Gastrocnemius medialis (tissue), 4 donors: Measurements from ENCODE around the gene ME2. TPM values are rescaled to one million over a fixed set of nuclear protein-coding genes. Genes with fewer than 3 reads are reported as not detected.
"Not testable (repeated sequence)": the region's sequence is repeated elsewhere in the genome, so short reads cannot be mapped to it uniquely, and the experiment has no call there.

Experiments used
- ATAC-seq, 2 donors: fragments of 150-250 bp; one replicate each; pipeline ENCODE4 v1.9.1; 2016
- DNase-seq, 2 donors: peaks; one replicate each; pipeline ENCODE4 v3.0.0-alpha.2; 2019
- H3K27ac ChIP-seq, 4 donors: fragments of 200-600 bp; sonication (generic); 1 replicate in 1 of 4; 2 replicates in 3 of 4; pipeline ENCODE4 v1.5.1; 2016 to 2018; ENCODE audit warnings: mild to moderate bottlenecking in 2 of 4, moderate library complexity in 1 of 4
- H3K27me3 ChIP-seq, 3 donors: fragments of 200-600 bp; sonication (generic) in 2 of 3; 1 replicate in 1 of 3; 2 replicates in 2 of 3; pipeline versions ENCODE4 v1.5.1 to v1.6.0; 2016 to 2019; ENCODE audit warnings: mild to moderate bottlenecking in 1 of 3, moderate library complexity in 1 of 3
- H3K36me3 ChIP-seq, 2 donors: fragments of 200-600 bp; sonication (generic) in 1 of 2; one replicate each; pipeline ENCODE4 v1.5.1; 2017 to 2018
- H3K4me1 ChIP-seq, 2 donors: fragments of 200-600 bp; sonication (generic) in 1 of 2; one replicate each; pipeline ENCODE4 v1.5.1; 2016 to 2017; ENCODE audit warnings: mild to moderate bottlenecking in 2 of 2
- H3K4me3 ChIP-seq, 4 donors: fragments of 200-600 bp; sonication (generic) in 3 of 4; 1 replicate in 1 of 4; 2 replicates in 3 of 4; pipeline ENCODE4 v1.5.1; 2016 to 2019; ENCODE audit warnings: mild to moderate bottlenecking in 2 of 4
- H3K9me3 ChIP-seq, 3 donors: fragments of 200-600 bp; sonication (generic) in 2 of 3; 1 replicate in 1 of 3; 2 replicates in 2 of 3; pipeline ENCODE4 v1.5.1; 2016 to 2019
- POLR2A ChIP-seq, 2 donors: fragments of 450-650 bp; IDR thresholded peaks; one replicate each; pipeline ENCODE4 v1.6.1; 2017; ENCODE audit warnings: antibody characterized with exemption in 2 of 2, mild to moderate bottlenecking in 2 of 2, moderate library complexity in 2 of 2
- in situ Hi-C, 4 donors: fragments of 200-750 bp; cut with MboI; loops; one replicate each; pipeline versions ENCODE4 v1.15.0 to v1.8.0; 2017; ENCODE audit warnings: low sequenced_read_pairs in 4 of 4
- intact Hi-C: fragments of 100-400 bp; cut with DNase I; formaldehyde crosslinking; loops from one replicate; pipeline ENCODE4 v1.15.1; 2023; ENCODE audit warnings: low total_unique reads
- total RNA-seq, 4 donors: library from RNA; depleted of rRNA; stranded (reverse); fragments of >200 nt; gene quantifications; one replicate each; pipeline versions ENCODE4 v1.1.0 to v1.2.3, GENCODE V29; 2016
- TF ChIP-seq, protein P1 (sequence below), 5 experiments: fragments of 450-650 bp in 3 of 5; fragments of 200-600 bp in 2 of 5; sonication (generic) in 2 of 5; IDR thresholded peaks in 4 of 5; conservative IDR thresholded peaks in 1 of 5; 1 replicate in 4 of 5; 2 replicates in 1 of 5; pipeline ENCODE4 v1.5.1; 2016 to 2019; ENCODE audit warnings: antibody characterized with exemption in 5 of 5, mild to moderate bottlenecking in 3 of 5, moderate library complexity in 3 of 5

ME2 gene
- total RNA-seq, 4 donors from 2014 or later, result 25.3 to 50.6 (median 46.5) TPM

GRCh38 chr18:50880119-50880465 lies 1.2 kb downstream of the ME2 start:
- in situ Hi-C loops (loop anchor here in 2 of 4 donors (10.0 to 25.0 kb wide), 3 partner anchors 85 to 332 kb away; partner anchors contain the start of gene ELAC1 (in 1 of the 2)), intact Hi-C loops (no loop called here)
- Histone ChIP-seq H3K27ac (peak overlapping the region; percentile 88 to 97 (median 94)), H3K4me1 (peaks cover 10 to 17% of the 10 kb centered on the region in 2 donors), H3K36me3 (no peaks in the 10 kb centered on the region), H3K9me3 (no peaks in the 10 kb centered on the region), H3K27me3 (no peaks in the 10 kb centered on the region), H3K4me3 (peak overlapping the region; percentile 80 to 96 (median 89))
- ATAC-seq (no peak), DNase-seq (no peak)
- TF ChIP-seq, protein P1, sequence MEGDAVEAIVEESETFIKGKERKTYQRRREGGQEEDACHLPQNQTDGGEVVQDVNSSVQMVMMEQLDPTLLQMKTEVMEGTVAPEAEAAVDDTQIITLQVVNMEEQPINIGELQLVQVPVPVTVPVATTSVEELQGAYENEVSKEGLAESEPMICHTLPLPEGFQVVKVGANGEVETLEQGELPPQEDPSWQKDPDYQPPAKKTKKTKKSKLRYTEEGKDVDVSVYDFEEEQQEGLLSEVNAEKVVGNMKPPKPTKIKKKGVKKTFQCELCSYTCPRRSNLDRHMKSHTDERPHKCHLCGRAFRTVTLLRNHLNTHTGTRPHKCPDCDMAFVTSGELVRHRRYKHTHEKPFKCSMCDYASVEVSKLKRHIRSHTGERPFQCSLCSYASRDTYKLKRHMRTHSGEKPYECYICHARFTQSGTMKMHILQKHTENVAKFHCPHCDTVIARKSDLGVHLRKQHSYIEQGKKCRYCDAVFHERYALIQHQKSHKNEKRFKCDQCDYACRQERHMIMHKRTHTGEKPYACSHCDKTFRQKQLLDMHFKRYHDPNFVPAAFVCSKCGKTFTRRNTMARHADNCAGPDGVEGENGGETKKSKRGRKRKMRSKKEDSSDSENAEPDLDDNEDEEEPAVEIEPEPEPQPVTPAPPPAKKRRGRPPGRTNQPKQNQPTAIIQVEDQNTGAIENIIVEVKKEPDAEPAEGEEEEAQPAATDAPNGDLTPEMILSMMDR (IDR thresholded peaks at IDR 0.05 in 4 of 5, conservative IDR thresholded peaks at IDR 0.05 in 1 of 5), result no peak

DNA sequence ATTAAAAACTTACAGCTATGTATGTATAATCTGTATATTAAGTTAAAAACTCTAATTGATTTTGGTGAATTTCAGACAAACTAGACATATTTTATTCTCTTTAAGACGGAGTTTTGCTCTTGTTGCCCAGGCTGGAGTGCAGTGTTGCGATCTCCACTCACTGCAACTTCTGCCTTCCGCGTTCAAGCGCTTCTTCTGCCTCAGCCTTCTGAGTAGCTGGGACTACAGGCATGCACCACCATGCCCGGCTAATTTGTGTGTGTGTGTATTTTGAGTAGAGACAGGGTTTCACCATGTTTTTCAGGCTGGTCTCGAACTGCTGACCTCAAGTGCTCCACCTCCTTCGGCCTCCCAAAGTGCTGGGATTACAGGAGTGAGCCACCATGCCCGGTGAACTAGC lies 2.0 kb downstream of the ME2 start:
- ATAC-seq, result not testable (repeated sequence)

GRCh38 chr18:50886929-50887328 lies 8.0 kb downstream of the ME2 start:
- intact Hi-C loops, result no loop called here
- Histone ChIP-seq H3K9me3 (no peaks in the 10 kb centered on the region), H3K4me3 (no peak overlapping the region), H3K4me1 (no peaks in the 10 kb centered on the region), H3K36me3 (no peaks in the 10 kb centered on the region), H3K27me3 (no peaks in the 10 kb centered on the region), H3K27ac (no peak overlapping the region)
- in situ Hi-C loops, result loop anchor here in 2 of 4 donors (10.0 to 25.0 kb wide), 3 partner anchors 78 to 325 kb away; partner anchors contain the start of gene ELAC1 (in 1 of the 2)
- no peak for TF ChIP-seq POLR2A (IDR thresholded peaks at IDR 0.05)
- TF ChIP-seq, protein P1 (IDR thresholded peaks at IDR 0.05 in 4 of 5, conservative IDR thresholded peaks at IDR 0.05 in 1 of 5), result no peak
- DNase-seq (no peak), ATAC-seq (no peak)

More for the DNA sequence above, 2.0 kb downstream of the ME2 start:
- H3K27ac ChIP-seq, intact Hi-C loops, H3K36me3 ChIP-seq, H3K9me3 ChIP-seq, H3K4me3 ChIP-seq, H3K27me3 ChIP-seq, DNase-seq: not testable (repeated sequence)
- in situ Hi-C loops, result loop anchor here in 2 of 4 donors (10.0 to 25.0 kb wide), 3 partner anchors 84 to 331 kb away; partner anchors contain the start of gene ELAC1 (in 1 of the 2)
- H3K4me1 ChIP-seq, result peaks cover 10 to 17% of the 10 kb centered on the region in 2 donors

- ATAC-seq (no peak), DNase-seq (no peak)
- peaks cover 0 to 3% of the 10 kb centered on the region in 2 donors for H3K4me1 ChIP-seq
- intact Hi-C loops (no loop called here), in situ Hi-C loops (loop anchor here in 1 of 4 donors (25.0 kb wide), 1 partner anchor 317 kb away; no protein-coding TSS in a partner anchor)
- H3K36me3 ChIP-seq, result peaks cover 0 to 26% of the 10 kb centered on the region in 2 donors
- no peak overlapping the region for H3K4me3 ChIP-seq
- H3K9me3 ChIP-seq, result no peaks in the 10 kb centered on the region
- H3K27ac ChIP-seq, result no peak overlapping the region
- H3K27me3 ChIP-seq, result no peaks in the 10 kb centered on the region
- TF ChIP-seq POLR2A (IDR thresholded peaks at IDR 0.05), result no peak
- TF ChIP-seq, protein P1 (IDR thresholded peaks at IDR 0.05 in 4 of 5, conservative IDR thresholded peaks at IDR 0.05 in 1 of 5), result no peak
These were observed 16.6 kb downstream of the ME2 start for GRCh38 chr18:50895350-50896045.

DNA sequence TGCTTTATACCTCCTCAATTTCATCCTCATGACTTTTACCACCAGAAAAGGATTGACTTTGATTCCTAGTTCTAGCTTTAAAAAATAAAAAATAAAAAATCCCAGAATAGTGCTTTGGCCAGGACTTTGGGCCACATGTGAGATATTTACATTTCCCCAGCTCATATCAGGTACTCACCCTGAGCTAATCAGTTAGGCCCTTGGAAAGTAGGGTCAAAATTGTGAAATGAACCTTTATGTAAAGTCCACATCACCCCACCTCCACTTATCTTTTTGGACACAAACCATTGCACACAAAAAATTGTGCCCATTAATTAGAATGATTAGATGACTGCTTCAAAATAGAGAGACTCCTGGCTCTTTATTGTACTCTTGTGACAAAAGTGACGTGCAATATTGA lies 17.2 kb downstream of the ME2 start:
- in situ Hi-C loops, result loop anchor here in 1 of 4 donors (25.0 kb wide), 1 partner anchor 316 kb away; no protein-coding TSS in a partner anchor
- H3K27ac ChIP-seq, result no peak overlapping the region
- H3K27me3 ChIP-seq, result no peaks in the 10 kb centered on the region
- peaks cover 0 to 26% of the 10 kb centered on the region in 2 donors for H3K36me3 ChIP-seq
- H3K4me3 ChIP-seq, result no peak overlapping the region
- TF ChIP-seq, protein P1 (IDR thresholded peaks at IDR 0.05 in 4 of 5, conservative IDR thresholded peaks at IDR 0.05 in 1 of 5), result no peak
- no peak for TF ChIP-seq POLR2A (IDR thresholded peaks at IDR 0.05)
- no peaks in the 10 kb centered on the region for H3K9me3 ChIP-seq
- DNase-seq (no peak), ATAC-seq (no peak)
- intact Hi-C loops, result no loop called here
- H3K4me1 ChIP-seq, result peaks cover 0 to 3% of the 10 kb centered on the region in 2 donors
